Gastroesophageal sphincter (tissue), 4 donors: ENCODE data around the gene ITPRID2. TPM values are rescaled to one million over a fixed set of nuclear protein-coding genes. Genes with fewer than 3 reads are reported as not detected.

Source experiments
- ATAC-seq: fragments of 150-250 bp; one replicate; pipeline ENCODE4 v1.9.1; 2016; ENCODE audit warnings: mild to moderate bottlenecking, moderate library complexity
- H3K27ac ChIP-seq, 4 donors: fragments of 200-600 bp; sonication (generic) in 3 of 4; 1 replicate in 3 of 4; 2 replicates in 1 of 4; pipeline ENCODE4 v1.5.1; 2016 to 2019
- H3K27me3 ChIP-seq: fragments of 200-600 bp; sonication (generic); one replicate; pipeline ENCODE4 v1.5.1; 2019
- H3K36me3 ChIP-seq, 2 donors: fragments of 200-600 bp; sonication (generic); one replicate each; pipeline ENCODE4 v1.5.1; 2019; ENCODE audit warnings: control low read depth in 1 of 2
- H3K4me1 ChIP-seq, 3 donors: fragments of 200-600 bp; sonication (generic); 1 replicate in 2 of 3; 2 replicates in 1 of 3; pipeline ENCODE4 v1.5.1; 2016 to 2019; ENCODE audit warnings: control low read depth in 2 of 3
- H3K4me3 ChIP-seq, 2 donors: fragments of 200-600 bp; sonication (generic); one replicate each; pipeline ENCODE4 v1.5.1; 2019; ENCODE audit warnings: mild to moderate bottlenecking in 1 of 2, moderate library complexity in 1 of 2
- H3K9me3 ChIP-seq, 3 donors: fragments of 200-600 bp; sonication (generic); one replicate each; pipeline ENCODE4 v1.5.1; 2017 to 2019; ENCODE audit warnings: control low read depth in 2 of 3
- EP300 ChIP-seq: sonication (generic); formaldehyde crosslinking; IDR thresholded peaks from one replicate; pipeline ENCODE4 v1.6.1; 2017; ENCODE audit warnings: antibody characterized with exemption, mild to moderate bottlenecking
- POLR2A ChIP-seq, 2 donors: fragments of 450-650 bp; IDR thresholded peaks; one replicate each; pipeline ENCODE4 v1.6.1; 2017; ENCODE audit warnings: antibody characterized with exemption in 2 of 2, mild to moderate bottlenecking in 2 of 2, moderate library complexity in 1 of 2
- POLR2AphosphoS5 ChIP-seq: sonication (generic); formaldehyde crosslinking; IDR thresholded peaks from one replicate; pipeline ENCODE4 v1.6.1; 2017; ENCODE audit warnings: antibody characterized with exemption
- WGBS, 2 donors: methylation state at CpG; one replicate each; pipeline ENCODE4 v1.1.5; 2018; ENCODE audit warnings: low coverage in 1 of 2; 5-methylcytosine and 5-hydroxymethylcytosine counted together
- total RNA-seq, 4 donors: library from RNA; depleted of rRNA; stranded (reverse); fragments of >200 nt; gene quantifications; one replicate each; pipeline ENCODE4 v1.1.0, GENCODE V29; 2016
- TF ChIP-seq, protein P1 (sequence below), 4 experiments: fragments of 200-600 bp in 2 of 4; fragments of 450-650 bp in 2 of 4; sonication (generic) in 1 of 4; IDR thresholded peaks; one replicate each; pipeline ENCODE4 v1.5.1; 2017 to 2019; ENCODE audit warnings: antibody characterized with exemption in 4 of 4, mild to moderate bottlenecking in 2 of 4, moderate library complexity in 2 of 4

The ITPRID2 gene
- total RNA-seq, 4 donors from 2014 or later: 106 to 127 (median 116) TPM

DNA sequence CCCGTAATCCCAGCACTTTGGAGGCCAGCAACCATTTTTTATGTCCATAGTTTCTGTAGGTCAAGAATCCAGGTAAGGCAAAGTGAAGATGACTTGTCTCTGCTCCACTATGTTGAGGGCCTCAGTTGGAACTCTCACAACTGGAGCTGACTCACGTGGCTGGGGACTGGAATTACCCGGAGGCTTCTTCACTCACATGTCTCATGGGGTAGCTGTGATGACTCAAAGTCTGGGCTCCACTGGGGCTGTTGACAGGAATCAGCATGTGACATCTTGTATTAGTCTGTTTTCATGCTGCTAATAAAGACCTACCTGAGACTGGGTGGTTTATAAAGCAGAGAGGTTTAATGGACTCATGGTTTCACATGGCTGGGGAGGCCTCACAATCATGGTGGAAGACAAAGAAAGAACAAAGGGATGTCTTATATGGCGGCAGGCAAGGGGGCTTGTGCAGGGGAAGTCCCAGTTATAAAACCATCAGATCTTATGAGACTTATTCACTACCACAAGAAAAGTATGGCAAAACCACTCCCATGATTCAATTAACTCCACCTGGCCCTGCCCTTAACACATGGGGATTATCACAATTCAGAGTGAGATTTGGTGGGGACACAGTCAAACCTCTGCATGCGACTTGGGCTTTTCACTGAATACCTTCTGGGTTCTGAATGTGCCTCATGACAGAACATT is 86.3 kb downstream of the ITPRID2 start:
- Histone ChIP-seq H3K9me3 (no peaks in the 10 kb centered on the region), H3K36me3 (no peaks in the 10 kb centered on the region), H3K4me3 (no peak overlapping the region), H3K27me3 (no peaks in the 10 kb centered on the region), H3K27ac (no peak overlapping the region), H3K4me1 (no peaks in the 10 kb centered on the region)
- 54 to 84% methylated on average over 3 to 5 of the region's 5 CpGs for WGBS, 2 donors
- ATAC-seq: no peak
- no peak for TF ChIP-seq POLR2AphosphoS5

DNA sequence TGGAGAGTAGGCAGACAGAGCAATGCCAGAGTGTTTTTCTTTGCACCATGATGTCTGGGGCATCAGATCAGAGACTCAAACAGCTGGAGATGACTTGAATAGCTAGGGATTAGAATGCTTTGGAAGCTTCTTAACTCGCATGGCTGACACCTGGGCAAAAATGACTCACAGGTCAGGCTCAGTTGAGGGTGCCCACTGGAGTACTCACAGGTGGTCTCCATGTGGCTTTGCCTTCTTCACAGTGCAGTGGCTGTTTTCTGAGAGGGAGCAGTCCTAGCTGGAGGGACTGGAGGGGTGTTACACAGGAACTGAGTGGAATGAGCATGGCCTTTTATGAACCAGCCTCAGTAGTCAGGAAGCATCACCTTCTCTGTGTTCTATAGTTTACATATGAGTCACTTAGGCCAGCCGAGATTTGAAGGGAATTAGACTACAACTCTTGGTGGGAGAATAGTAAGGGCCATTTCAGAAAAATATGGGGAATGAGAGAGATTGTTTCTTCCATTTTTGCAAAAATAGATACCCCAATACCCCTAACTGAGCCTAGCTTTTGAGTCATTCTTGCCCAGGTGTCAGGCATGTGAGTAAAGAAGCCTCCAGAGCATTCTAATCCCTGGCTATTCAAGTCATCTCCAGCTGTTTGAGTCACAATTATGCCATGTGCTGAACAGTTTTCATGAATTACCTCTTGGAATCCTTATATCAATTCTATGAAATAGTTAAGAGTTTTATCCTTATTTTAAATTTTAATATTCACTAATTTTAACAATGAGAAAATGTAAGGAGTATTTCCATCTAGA is 87.0 kb downstream of the ITPRID2 start:
- TF ChIP-seq POLR2A (IDR thresholded peaks at IDR 0.05) (no peak), POLR2AphosphoS5 (no peak), EP300 (no peak)
- TF ChIP-seq, protein P1, sequence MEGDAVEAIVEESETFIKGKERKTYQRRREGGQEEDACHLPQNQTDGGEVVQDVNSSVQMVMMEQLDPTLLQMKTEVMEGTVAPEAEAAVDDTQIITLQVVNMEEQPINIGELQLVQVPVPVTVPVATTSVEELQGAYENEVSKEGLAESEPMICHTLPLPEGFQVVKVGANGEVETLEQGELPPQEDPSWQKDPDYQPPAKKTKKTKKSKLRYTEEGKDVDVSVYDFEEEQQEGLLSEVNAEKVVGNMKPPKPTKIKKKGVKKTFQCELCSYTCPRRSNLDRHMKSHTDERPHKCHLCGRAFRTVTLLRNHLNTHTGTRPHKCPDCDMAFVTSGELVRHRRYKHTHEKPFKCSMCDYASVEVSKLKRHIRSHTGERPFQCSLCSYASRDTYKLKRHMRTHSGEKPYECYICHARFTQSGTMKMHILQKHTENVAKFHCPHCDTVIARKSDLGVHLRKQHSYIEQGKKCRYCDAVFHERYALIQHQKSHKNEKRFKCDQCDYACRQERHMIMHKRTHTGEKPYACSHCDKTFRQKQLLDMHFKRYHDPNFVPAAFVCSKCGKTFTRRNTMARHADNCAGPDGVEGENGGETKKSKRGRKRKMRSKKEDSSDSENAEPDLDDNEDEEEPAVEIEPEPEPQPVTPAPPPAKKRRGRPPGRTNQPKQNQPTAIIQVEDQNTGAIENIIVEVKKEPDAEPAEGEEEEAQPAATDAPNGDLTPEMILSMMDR (IDR thresholded peaks at IDR 0.05): no peak
- no peak for ATAC-seq
- Histone ChIP-seq H3K27me3 (no peaks in the 10 kb centered on the region), H3K9me3 (no peaks in the 10 kb centered on the region), H3K27ac (no peak overlapping the region), H3K4me1 (no peaks in the 10 kb centered on the region), H3K4me3 (no peak overlapping the region), H3K36me3 (no peaks in the 10 kb centered on the region)
- 80 to 86% methylated on average over 1 to 2 of the region's 2 CpGs for WGBS, 2 donors

Other genes starting within 250 kb of the ITPRID2 start
- under 1 TPM in 1 of 4 donors, not detected in 3; 0.78 TPM for gene CERKL, start 234.6 kb upstream of the ITPRID2 start, total RNA-seq
- gene NEUROD1, start 211.2 kb upstream of the ITPRID2 start, total RNA-seq: not detected
- gene PPP1R1C, start 94.1 kb downstream of the ITPRID2 start, total RNA-seq: under 1 TPM in 1 of 4 donors, not detected in 3; 0.58 TPM